Measurements from ENCODE around the gene WDR76.

WDR76 gene

GRCh38 chr15:43903864-43904290, 77.1 kb downstream of the WDR76 start:
- no peaks in the 10 kb centered on the region for H3K4me1 ChIP-seq (ENCODE audit: insufficient read depth, insufficient read length)
- H3K27me3 ChIP-seq (ENCODE audit: insufficient read depth, insufficient read length), result no peaks in the 10 kb centered on the region
- peak; percentile 69 for DNase-seq (ENCODE audit: low read depth, low spot score)
- H3K9me3 ChIP-seq (ENCODE audit: insufficient read depth, low read length), result no peaks in the 10 kb centered on the region
- H3K36me3 ChIP-seq (ENCODE audit: insufficient read depth, insufficient read length, low read length), result no peaks in the 10 kb centered on the region
- H3K4me3 ChIP-seq (ENCODE audit: insufficient read length, low read depth), result no peak overlapping the region
- TF ChIP-seq YY1 (IDR thresholded peaks at IDR 0.05; ENCODE audit: insufficient read depth, insufficient read length) (no peak), SUZ12 (IDR thresholded peaks at IDR 0.05; ENCODE audit: extremely low read depth, insufficient read depth, insufficient read length) (no peak), ZNF274 (IDR thresholded peaks at IDR 0.05; ENCODE audit: low read depth, low read length) (no peak)
- H3K9ac ChIP-seq (ENCODE audit: insufficient read length, low read depth), result no peak overlapping the region

- TF ChIP-seq YY1 (IDR thresholded peaks at IDR 0.05; ENCODE audit: insufficient read depth, insufficient read length) (no peak), SUZ12 (IDR thresholded peaks at IDR 0.05; ENCODE audit: extremely low read depth, insufficient read depth, insufficient read length) (no peak), ZNF274 (IDR thresholded peaks at IDR 0.05; ENCODE audit: low read depth, low read length) (no peak)
- Histone ChIP-seq H3K4me3 (ENCODE audit: insufficient read length, low read depth) (no peak overlapping the region), H3K4me1 (ENCODE audit: insufficient read depth, insufficient read length) (no peaks in the 10 kb centered on the region), H3K27me3 (ENCODE audit: insufficient read depth, insufficient read length) (no peaks in the 10 kb centered on the region), H3K9ac (ENCODE audit: insufficient read length, low read depth) (no peak overlapping the region), H3K36me3 (ENCODE audit: insufficient read depth, insufficient read length, low read length) (no peaks in the 10 kb centered on the region), H3K9me3 (ENCODE audit: insufficient read depth, low read length) (no peaks in the 10 kb centered on the region)
- no peak for DNase-seq (ENCODE audit: low read depth, low spot score)
Observed at GRCh38 chr15:43905755-43906154, 79.0 kb downstream of the WDR76 start.

- Histone ChIP-seq H3K4me3 (ENCODE audit: insufficient read length, low read depth) (no peak overlapping the region), H3K4me1 (ENCODE audit: insufficient read depth, insufficient read length) (peaks cover 2% of the 10 kb centered on the region), H3K9me3 (ENCODE audit: insufficient read depth, low read length) (no peaks in the 10 kb centered on the region), H3K36me3 (ENCODE audit: insufficient read depth, insufficient read length, low read length) (no peaks in the 10 kb centered on the region), H3K27me3 (ENCODE audit: insufficient read depth, insufficient read length) (no peaks in the 10 kb centered on the region), H3K9ac (ENCODE audit: insufficient read length, low read depth) (no peak overlapping the region)
- no peak for TF ChIP-seq YY1 (IDR thresholded peaks at IDR 0.05; ENCODE audit: insufficient read depth, insufficient read length)
- no peak for TF ChIP-seq ZNF274 (IDR thresholded peaks at IDR 0.05; ENCODE audit: low read depth, low read length)
- no peak for TF ChIP-seq SUZ12 (IDR thresholded peaks at IDR 0.05; ENCODE audit: extremely low read depth, insufficient read depth, insufficient read length)
- DNase-seq (ENCODE audit: low read depth, low spot score), result no peak
Observed at GRCh38 chr15:43908516-43909050, 81.8 kb downstream of the WDR76 start.

GRCh38 chr15:43911235-43911781, 84.5 kb downstream of the WDR76 start:
- no peak for TF ChIP-seq ZNF274 (IDR thresholded peaks at IDR 0.05; ENCODE audit: low read depth, low read length)
- no peak for TF ChIP-seq SUZ12 (IDR thresholded peaks at IDR 0.05; ENCODE audit: extremely low read depth, insufficient read depth, insufficient read length)
- no peak for TF ChIP-seq YY1 (IDR thresholded peaks at IDR 0.05; ENCODE audit: insufficient read depth, insufficient read length)
- no peaks in the 10 kb centered on the region for H3K27me3 ChIP-seq (ENCODE audit: insufficient read depth, insufficient read length)
- no peak for DNase-seq (ENCODE audit: low read depth, low spot score)
- H3K36me3 ChIP-seq (ENCODE audit: insufficient read depth, insufficient read length, low read length), result no peaks in the 10 kb centered on the region
- no peak overlapping the region for H3K9ac ChIP-seq (ENCODE audit: insufficient read length, low read depth)
- peaks cover 7% of the 10 kb centered on the region for H3K4me1 ChIP-seq (ENCODE audit: insufficient read depth, insufficient read length)
- no peak overlapping the region for H3K4me3 ChIP-seq (ENCODE audit: insufficient read length, low read depth)
- H3K9me3 ChIP-seq (ENCODE audit: insufficient read depth, low read length), result no peaks in the 10 kb centered on the region

- TF ChIP-seq SUZ12 (IDR thresholded peaks at IDR 0.05; ENCODE audit: extremely low read depth, insufficient read depth, insufficient read length) (no peak), YY1 (IDR thresholded peaks at IDR 0.05; ENCODE audit: insufficient read depth, insufficient read length) (no peak), ZNF274 (IDR thresholded peaks at IDR 0.05; ENCODE audit: low read depth, low read length) (no peak)
- peaks cover 7% of the 10 kb centered on the region for H3K4me1 ChIP-seq (ENCODE audit: insufficient read depth, insufficient read length)
- no peaks in the 10 kb centered on the region for H3K36me3 ChIP-seq (ENCODE audit: insufficient read depth, insufficient read length, low read length)
- no peak for DNase-seq (ENCODE audit: low read depth, low spot score)
- no peaks in the 10 kb centered on the region for H3K27me3 ChIP-seq (ENCODE audit: insufficient read depth, insufficient read length)
- H3K4me3 ChIP-seq (ENCODE audit: insufficient read length, low read depth), result no peak overlapping the region
- H3K9ac ChIP-seq (ENCODE audit: insufficient read length, low read depth), result no peak overlapping the region
- no peaks in the 10 kb centered on the region for H3K9me3 ChIP-seq (ENCODE audit: insufficient read depth, low read length)
Observed at GRCh38 chr15:43912208-43912607, 85.4 kb downstream of the WDR76 start.

GRCh38 chr15:43913026-43913780, 86.4 kb downstream of the WDR76 start:
- Histone ChIP-seq H3K9me3 (ENCODE audit: insufficient read depth, low read length) (no peaks in the 10 kb centered on the region), H3K36me3 (ENCODE audit: insufficient read depth, insufficient read length, low read length) (no peaks in the 10 kb centered on the region), H3K27me3 (ENCODE audit: insufficient read depth, insufficient read length) (no peaks in the 10 kb centered on the region), H3K4me3 (ENCODE audit: insufficient read length, low read depth) (no peak overlapping the region), H3K4me1 (ENCODE audit: insufficient read depth, insufficient read length) (peaks cover 7% of the 10 kb centered on the region), H3K9ac (ENCODE audit: insufficient read length, low read depth) (no peak overlapping the region)
- peak; percentile 18 for DNase-seq (ENCODE audit: low read depth, low spot score)
- TF ChIP-seq YY1 (IDR thresholded peaks at IDR 0.05; ENCODE audit: insufficient read depth, insufficient read length) (no peak), SUZ12 (IDR thresholded peaks at IDR 0.05; ENCODE audit: extremely low read depth, insufficient read depth, insufficient read length) (no peak), ZNF274 (IDR thresholded peaks at IDR 0.05; ENCODE audit: low read depth, low read length) (no peak)

- peaks cover 7% of the 10 kb centered on the region for H3K4me1 ChIP-seq (ENCODE audit: insufficient read depth, insufficient read length)
- H3K9me3 ChIP-seq (ENCODE audit: insufficient read depth, low read length), result no peaks in the 10 kb centered on the region
- TF ChIP-seq SUZ12 (IDR thresholded peaks at IDR 0.05; ENCODE audit: extremely low read depth, insufficient read depth, insufficient read length), result no peak
- TF ChIP-seq YY1 (IDR thresholded peaks at IDR 0.05; ENCODE audit: insufficient read depth, insufficient read length), result no peak
- no peak for TF ChIP-seq ZNF274 (IDR thresholded peaks at IDR 0.05; ENCODE audit: low read depth, low read length)
Observed at GRCh38 chr15:43913941-43914340, 87.1 kb downstream of the WDR76 start.

More at GRCh38 chr15:43913941-43914340, 87.1 kb downstream of the WDR76 start:
- no peaks in the 10 kb centered on the region for H3K36me3 ChIP-seq (ENCODE audit: insufficient read depth, insufficient read length, low read length)
- no peaks in the 10 kb centered on the region for H3K27me3 ChIP-seq (ENCODE audit: insufficient read depth, insufficient read length)
- no peak overlapping the region for H3K4me3 ChIP-seq (ENCODE audit: insufficient read length, low read depth)
- no peak overlapping the region for H3K9ac ChIP-seq (ENCODE audit: insufficient read length, low read depth)
- no peak for DNase-seq (ENCODE audit: low read depth, low spot score)
